H1 (cell line): ENCODE measurements around the gene SLC22A6. TPM values are rescaled to one million over a fixed set of nuclear protein-coding genes. Genes with fewer than 3 reads are reported as not detected.

Experiments
- CBX5 ChIP-seq: fragments of 300-800, 300-1000 bp; sonication (generic); IDR thresholded peaks from 2 replicates; pipeline ENCODE4 v1.7.1; 2016; ENCODE audit warnings: antibody characterized with exemption, low read length, low read depth
- CHD7 ChIP-seq: fragments of 300-600 bp; sonication (generic); IDR thresholded peaks from 2 replicates; pipeline ENCODE4 v1.7.1; 2012; ENCODE audit warnings: low read length, moderate library complexity, mild to moderate bottlenecking, inconsistent platforms; ENCODE audit not compliant: insufficient replicate concordance
- KDM4A ChIP-seq: IDR thresholded peaks from one replicate; pipeline ENCODE4 v1.7.1; 2012; ENCODE audit warnings: low read depth, mild to moderate bottlenecking, moderate library complexity, low read length, inconsistent platforms; ENCODE audit not compliant: severe bottlenecking
- MAFK ChIP-seq: IDR thresholded peaks from 2 replicates; pipeline ENCODE4 v1.6.1; 2012; ENCODE audit warnings: low read depth, mild to moderate bottlenecking, improper control_type of control experiment, low read length
- TBP ChIP-seq: IDR thresholded peaks from 2 replicates; pipeline ENCODE4 v1.6.1; 2011; ENCODE audit warnings: low read depth, low read length, improper control_type of control experiment
- polyA plus RNA-seq, 7 experiments: library from polyadenylated mRNA; depleted of rRNA in 3 of 7; stranded (reverse) in 5 of 7; unstranded in 2 of 7; fragments of >200 nt in 5 of 7; fragments of 200-250 nt in 2 of 7; gene quantifications; 1 replicate in 5 of 7; 2 replicates in 1 of 7; 4 replicates in 1 of 7; pipeline versions ENCODE4 v1.2.1 to v1.2.3, GENCODE V29; 2011 to 2013; ENCODE audit warnings: missing spikeins in 2 of 7, mixed read lengths in 2 of 7
- total RNA-seq: library from RNA; stranded (reverse); fragmentation: NEBNext Ultra II Directional; extraction: Animal tissue kit (Norgen Biotek cat#: 25700); gene quantifications from 2 replicates; pipeline ENCODE4 v1.2.1, GENCODE V29; 2021

The SLC22A6 gene
- total and polyA plus RNA-seq, 2 of the 8 experiments (the other 6 are each of a cell fraction or from before 2014, with no cell fraction given) = not detected

- TF ChIP-seq CHD7 = no peak
- no peak for TF ChIP-seq KDM4A
- TF ChIP-seq CBX5 = no peak
- TF ChIP-seq MAFK = no peak
- no peak for TF ChIP-seq TBP
Measured at GRCh38 chr11:62985041-62985750, 429 bp upstream of the SLC22A6 start (continued).
